Panc1 (cell line): ENCODE results near the gene ENAH.

Experiments used
- POLR2AphosphoS5 ChIP-seq: IDR thresholded peaks from 2 replicates; pipeline ENCODE4 v1.6.1; 2012; ENCODE audit warnings: mild to moderate bottlenecking, low read depth, low read length, moderate library complexity
- TF ChIP-seq, protein P1 (sequence below): fragments of 450-650 bp; IDR thresholded peaks from 2 replicates; pipeline ENCODE4 v1.5.1; 2017; ENCODE audit warnings: mild to moderate bottlenecking

DNA sequence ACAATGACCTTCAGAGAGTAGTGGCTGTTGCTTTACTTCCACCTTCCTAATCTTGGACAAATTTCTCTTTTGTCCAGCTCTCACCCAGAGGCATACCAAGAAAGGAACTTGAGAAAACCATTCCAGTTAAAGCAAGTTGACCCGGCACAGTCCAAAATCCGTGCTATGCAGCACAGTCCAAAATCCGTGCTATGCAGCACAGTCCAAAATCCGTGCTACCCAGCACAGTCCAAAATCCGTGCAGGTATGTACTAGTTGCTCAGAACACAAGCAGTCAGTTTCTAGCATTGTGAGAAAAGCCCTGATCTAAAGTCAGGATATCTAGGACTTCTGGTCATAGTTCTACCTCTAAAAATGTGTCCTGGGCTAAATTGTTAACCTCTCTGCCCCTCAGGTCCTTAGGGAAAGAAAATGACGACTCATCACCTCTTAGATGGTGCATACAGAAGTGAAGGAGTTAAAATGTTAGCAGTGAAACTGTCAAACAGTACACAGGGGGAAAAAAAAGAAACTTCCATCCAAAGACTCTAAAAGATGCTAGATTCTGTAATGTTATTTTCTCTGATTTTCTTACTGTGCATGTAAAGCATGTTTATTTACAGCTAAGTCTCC is 40.3 kb upstream of the ENAH start:
- TF ChIP-seq, protein P1, sequence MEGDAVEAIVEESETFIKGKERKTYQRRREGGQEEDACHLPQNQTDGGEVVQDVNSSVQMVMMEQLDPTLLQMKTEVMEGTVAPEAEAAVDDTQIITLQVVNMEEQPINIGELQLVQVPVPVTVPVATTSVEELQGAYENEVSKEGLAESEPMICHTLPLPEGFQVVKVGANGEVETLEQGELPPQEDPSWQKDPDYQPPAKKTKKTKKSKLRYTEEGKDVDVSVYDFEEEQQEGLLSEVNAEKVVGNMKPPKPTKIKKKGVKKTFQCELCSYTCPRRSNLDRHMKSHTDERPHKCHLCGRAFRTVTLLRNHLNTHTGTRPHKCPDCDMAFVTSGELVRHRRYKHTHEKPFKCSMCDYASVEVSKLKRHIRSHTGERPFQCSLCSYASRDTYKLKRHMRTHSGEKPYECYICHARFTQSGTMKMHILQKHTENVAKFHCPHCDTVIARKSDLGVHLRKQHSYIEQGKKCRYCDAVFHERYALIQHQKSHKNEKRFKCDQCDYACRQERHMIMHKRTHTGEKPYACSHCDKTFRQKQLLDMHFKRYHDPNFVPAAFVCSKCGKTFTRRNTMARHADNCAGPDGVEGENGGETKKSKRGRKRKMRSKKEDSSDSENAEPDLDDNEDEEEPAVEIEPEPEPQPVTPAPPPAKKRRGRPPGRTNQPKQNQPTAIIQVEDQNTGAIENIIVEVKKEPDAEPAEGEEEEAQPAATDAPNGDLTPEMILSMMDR: no peak
- TF ChIP-seq POLR2AphosphoS5: no peak
